ENCODE data around the gene KCNK4.
A peak's percentile ranks its signal among the peaks of the same experiment; 100 is the strongest.

KCNK4 gene

DNA sequence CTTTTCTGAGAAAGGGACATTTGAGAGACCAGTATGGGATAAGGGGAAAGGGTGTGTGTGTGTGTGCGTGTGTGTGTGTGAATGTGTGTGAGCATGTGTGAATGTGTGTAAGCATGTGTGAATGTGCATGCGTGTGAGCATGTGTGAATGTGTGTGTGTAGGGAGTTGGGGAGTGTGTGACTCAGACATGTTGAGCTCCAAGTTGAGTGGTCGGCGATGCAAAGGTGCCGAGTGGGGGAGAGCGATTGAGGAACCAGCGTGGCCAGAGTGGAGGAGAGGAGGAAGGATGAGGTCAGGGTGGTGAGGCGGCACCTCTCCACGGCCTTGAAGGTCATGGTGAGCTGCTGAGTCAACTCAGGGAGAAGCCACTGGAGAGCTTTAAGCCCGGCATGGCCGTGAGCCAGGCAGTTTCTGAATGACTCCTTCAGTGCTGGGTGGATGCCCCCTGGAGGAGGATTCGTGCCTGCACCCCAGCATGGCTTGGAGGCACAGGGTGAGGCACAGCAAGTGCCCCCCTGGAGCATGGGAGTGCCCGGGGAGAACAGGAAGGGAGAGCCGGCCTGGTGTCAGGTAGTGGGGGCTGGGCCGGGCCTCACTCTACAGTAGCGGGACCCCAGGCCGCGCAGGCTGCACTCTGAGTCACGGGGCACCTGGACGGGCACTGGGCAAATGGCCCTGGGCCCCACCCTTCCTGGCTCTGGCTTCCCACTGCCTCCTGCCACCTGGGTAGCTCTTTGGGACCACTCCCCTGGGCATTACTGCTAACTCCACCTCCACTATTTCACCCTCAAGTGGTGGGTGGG lies 40.7 kb downstream of the KCNK4 start:
- peak; percentile 95 for DNase-seq

DNA sequence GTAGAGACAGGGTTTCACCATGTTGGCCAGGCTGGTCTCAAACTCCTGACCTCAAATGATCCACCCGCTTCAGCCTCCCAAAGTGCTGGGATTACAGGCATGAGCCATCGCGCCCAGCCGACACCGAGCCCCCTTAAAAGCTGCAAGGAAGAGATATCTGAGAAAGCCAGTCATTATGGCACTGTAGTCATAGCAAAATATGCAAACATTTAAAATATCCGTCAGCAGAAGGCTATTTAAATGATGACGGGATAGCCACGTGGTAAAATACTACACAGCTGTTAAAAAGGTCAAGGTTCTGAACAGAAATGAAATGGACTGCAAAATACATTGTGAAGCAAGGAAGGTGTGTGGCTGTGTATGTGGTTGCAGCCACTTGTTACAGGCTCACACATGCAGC lies 42.5 kb downstream of the KCNK4 start:
- no peak for DNase-seq

GRCh38 chr11:64334764-64335735 lies 43.9 kb downstream of the KCNK4 start:
- DNase-seq: peak; percentile 87

- no peak for DNase-seq
Measured at GRCh38 chr11:64337538-64338249, 46.6 kb downstream of the KCNK4 start.

DNA sequence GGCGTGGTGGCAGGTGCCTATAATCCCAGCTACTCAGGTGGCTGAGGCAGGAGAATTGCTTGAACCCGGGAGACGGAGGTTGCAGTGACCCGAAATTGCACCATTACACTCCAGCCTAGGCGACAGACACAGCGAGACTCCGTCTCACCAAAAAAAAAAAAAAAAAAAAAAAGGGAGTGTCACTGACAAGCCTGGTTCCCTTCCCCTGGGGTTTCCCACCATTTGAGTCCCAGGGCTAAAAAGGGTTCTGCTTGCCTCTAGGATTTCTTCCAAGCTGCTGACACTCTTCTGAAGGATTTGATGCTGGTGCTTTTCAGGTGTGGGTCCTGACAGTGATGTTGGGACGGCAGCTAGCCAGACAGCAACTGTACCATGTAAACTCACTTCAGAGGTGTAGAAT lies 47.6 kb downstream of the KCNK4 start:
- DNase-seq: peak; percentile 21

DNA sequence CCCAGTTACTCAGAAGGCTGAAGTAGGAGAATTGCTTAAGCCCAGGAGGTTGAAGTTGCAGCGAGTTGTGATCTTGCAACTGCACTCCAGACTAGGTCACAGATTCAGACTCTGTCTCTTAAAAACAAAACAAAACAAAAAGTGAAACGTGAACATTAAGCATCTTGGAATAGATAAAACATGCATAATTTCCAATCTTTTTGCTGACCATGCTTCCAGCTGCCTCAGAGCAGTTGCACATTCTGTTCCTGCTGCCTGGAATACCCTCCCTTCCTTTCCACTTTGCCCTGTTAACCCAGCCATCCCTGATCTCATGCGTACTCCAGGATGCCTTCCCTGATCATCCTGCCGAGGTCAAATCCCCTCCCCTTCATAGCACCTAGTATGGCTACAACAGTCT lies 48.2 kb downstream of the KCNK4 start:
- peak; percentile 64 for DNase-seq

GRCh38 chr11:64339754-64340408 lies 48.8 kb downstream of the KCNK4 start, which contains the start of gene CCDC88B:
Gene CCDC88B (plus strand): TSS chr11:64340204. CDS start chr11:64340267, 63 bp downstream.
- peak; percentile 62 for DNase-seq

DNA sequence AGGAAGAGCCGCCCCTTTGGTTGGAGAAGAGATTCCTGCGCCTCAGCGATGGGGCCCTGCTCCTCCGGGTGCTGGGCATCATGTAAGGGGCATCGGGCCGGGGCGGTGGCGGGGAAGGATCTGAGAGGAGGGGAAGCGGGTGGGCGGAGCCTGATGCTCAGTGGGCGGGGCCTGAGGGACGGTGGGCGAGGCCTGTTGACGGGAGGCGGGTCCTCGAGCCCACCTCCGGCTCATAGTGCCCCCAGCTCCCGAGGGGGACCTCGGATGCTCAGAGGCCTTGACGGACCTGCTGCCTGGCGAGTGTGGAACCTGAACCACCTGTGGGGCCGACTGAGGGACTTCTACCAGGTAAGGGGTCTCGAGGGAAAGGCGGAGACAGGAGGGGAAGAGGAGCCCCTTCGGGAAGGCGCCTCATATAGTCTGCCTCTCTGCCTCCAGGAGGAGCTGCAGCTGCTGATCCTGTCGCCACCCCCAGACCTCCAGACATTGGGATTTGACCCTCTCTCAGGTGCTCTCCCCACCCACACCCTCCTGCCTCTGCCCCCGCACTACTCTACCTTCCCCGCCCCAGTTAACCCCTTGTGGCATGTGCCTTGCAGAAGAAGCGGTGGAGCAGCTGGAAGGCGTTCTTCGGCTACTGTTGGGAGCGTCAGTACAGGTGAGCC lies 49.7 kb downstream of the KCNK4 start:
- no peak for DNase-seq

DNA sequence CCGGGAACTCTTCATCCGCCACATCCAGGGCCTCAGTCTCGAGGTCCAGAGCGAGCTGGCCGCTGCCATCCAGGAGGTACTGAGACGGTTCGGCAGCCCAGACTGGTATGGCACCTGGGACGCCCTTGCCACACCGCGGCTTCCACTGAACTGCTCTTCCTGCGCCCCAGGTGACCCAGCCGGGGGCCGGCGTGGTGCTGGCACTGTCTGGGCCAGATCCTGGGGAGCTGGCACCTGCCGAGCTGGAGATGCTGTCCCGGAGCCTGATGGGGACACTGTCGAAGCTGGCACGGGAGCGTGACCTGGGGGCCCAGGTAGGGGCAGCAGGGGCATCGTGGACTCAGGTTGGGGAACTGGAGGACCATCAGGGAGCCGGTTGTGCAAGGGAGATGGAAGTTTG lies 50.3 kb downstream of the KCNK4 start:
- no peak for DNase-seq

GRCh38 chr11:64341851-64342791 lies 51.0 kb downstream of the KCNK4 start:
- DNase-seq: peak; percentile 89

DNA sequence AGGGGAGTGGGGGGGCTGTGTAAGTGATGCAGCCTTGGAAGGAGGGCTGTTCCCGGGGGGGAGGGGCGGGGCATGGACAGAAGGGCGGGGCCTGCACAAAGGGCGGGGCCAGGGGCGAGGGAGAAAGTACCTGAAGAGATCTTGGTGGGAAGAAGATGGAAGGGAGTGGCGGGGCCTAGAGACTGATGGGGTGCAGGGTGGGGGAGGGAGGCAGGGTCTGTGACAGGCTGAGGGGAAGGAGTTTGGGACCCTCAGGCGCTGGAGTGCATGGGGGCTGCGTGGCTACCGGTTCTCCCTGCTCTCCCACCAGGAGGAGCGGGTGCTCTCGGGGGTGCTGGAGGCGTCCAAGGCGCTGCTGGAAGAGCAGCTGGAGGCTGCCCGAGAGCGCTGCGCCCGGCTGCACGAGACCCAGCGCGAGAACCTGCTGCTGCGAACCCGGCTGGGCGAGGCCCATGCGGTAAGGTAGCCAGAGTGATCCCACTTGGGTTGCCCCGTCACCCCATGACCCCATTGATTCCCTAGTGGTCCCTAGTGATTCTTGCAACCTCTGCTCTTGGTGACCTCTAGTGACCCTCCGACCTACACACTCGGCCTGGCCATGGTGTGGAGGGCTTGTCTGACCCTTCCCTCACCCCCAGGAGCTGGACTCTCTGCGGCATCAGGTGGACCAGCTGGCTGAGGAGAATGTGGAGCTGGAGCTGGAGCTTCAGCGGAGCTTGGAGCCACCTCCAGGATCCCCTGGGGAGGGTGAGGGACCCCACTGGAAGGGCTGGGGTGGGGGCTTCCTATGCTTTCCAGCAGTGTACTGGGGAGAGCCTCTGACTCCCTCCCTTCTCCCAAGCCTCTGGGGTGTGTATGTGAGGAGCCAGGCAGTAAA lies 52.0 kb downstream of the KCNK4 start:
- DNase-seq: peak; percentile 13

DNA sequence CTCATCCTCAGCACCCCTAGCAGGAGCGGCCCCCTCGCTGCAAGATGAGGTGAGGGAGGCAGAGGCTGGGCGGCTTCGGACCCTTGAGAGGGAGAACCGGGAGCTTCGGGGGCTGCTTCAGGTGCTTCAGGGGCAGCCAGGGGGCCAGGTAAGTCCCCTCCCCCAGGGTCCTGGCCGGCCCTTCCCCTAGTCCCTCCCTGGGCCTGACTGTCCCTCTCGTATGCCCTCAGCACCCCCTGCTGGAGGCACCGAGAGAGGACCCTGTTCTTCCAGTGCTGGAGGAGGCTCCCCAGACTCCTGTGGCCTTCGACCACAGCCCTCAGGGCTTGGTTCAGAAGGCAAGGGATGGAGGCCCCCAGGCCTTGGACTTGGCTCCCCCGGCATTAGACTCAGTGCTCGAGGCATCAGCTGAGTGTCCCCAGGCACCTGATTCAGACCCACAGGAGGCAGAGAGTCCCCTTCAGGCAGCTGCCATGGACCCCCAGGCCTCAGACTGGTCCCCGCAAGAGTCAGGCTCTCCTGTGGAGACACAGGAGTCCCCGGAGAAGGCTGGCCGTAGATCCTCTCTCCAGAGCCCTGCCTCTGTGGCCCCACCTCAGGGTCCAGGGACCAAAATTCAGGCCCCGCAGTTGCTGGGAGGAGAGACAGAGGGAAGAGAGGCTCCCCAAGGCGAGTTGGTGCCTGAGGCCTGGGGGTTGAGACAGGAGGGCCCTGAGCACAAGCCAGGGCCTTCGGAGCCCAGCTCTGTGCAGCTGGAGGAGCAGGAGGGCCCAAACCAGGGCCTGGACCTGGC lies 52.9 kb downstream of the KCNK4 start:
- DNase-seq: peak; percentile 24

DNA sequence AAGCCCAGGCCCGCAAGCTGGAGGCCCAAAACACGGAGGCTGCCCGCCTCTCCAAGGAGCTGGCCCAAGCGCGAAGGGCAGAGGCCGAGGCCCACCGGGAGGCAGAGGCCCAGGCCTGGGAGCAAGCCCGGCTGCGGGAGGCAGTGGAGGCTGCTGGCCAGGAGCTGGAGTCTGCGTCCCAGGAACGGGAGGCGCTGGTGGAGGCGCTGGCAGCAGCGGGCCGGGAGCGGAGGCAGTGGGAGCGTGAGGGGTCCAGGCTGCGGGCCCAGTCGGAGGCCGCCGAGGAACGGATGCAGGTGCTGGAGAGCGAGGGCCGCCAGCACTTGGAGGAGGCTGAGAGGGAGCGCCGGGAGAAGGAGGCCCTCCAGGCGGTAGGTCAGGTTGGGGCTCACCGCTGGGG lies 53.7 kb downstream of the KCNK4 start:
- no peak for DNase-seq

GRCh38 chr11:64347193-64347867 lies 56.2 kb downstream of the KCNK4 start:
- no peak for DNase-seq

DNA sequence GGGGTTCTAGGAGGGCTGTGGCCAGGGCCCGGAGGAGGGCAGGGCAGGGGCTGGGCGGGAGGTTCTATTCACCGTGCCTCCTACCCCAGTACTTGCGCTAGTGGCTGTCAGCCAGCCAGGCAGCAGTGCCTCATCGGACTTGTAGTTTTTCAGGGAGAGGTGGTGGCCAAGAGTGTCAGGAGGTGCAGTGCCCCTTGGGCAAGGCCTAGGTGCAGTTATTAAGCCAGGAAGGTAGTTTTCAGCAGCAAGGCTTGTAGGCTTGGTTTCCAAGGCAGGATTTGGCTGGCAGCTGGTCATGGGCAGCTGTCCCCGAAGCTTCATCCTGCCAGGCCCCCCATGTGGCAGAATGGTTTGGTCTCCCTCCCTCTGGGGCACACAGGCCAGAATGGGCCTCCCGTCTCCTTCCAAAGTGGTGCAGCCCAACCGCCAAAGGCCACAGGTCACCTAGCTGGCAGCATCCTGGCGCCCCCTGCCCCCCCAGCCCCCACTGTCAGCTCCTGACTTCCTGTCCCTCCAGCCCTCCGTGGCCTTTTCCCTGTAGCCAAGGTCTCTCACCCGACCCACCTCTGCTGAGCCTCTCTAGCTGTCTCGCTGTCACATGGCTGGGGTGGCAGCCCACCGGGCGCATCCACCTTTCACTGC lies 57.4 kb downstream of the KCNK4 start:
- no peak for DNase-seq

GRCh38 chr11:64349025-64349387 lies 57.9 kb downstream of the KCNK4 start:
- no peak for DNase-seq

- no peak for DNase-seq
Measured at GRCh38 chr11:64349404-64349803, 58.3 kb downstream of the KCNK4 start.

All from inflammatory macrophage treated with lipopolysaccharide for 4 hours (primary cell).